Measurements from ENCODE around the gene CAMTA1. TPM values are rescaled to one million over a fixed set of nuclear protein-coding genes. Genes with fewer than 3 reads are reported as not detected.

CAMTA1 gene
- total RNA-seq, 1 donor from 2014 or later, result 114 TPM

- DNase-seq (ENCODE audit: low spot score), result no peak
- intact Hi-C loops (cut with DNase I), result no loop called here
Observed at GRCh38 chr1:6937048-6937447, 151.8 kb downstream of the CAMTA1 start.

DNA sequence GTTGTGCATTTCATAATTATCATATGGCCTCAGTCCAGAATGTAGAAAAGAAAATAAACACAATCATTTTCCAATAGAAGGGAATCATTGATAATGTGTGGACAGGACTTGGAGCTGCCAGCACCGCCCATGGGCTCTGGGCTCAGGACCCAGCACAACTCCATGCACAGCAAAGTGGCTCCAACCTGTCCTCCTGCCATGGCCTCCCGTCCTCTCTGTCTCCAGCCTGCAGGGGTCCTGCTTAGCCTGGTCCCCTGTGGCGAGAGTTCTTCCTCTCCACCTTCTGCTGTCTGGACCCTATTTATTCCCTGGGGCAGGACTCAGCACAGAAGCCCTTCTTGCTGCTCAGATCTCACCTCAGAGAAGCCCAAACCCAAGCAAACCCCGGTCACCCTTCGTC lies 154.1 kb downstream of the CAMTA1 start:
- intact Hi-C loops (cut with DNase I), result no loop called here
- DNase-seq (ENCODE audit: low spot score), result no peak

DNA sequence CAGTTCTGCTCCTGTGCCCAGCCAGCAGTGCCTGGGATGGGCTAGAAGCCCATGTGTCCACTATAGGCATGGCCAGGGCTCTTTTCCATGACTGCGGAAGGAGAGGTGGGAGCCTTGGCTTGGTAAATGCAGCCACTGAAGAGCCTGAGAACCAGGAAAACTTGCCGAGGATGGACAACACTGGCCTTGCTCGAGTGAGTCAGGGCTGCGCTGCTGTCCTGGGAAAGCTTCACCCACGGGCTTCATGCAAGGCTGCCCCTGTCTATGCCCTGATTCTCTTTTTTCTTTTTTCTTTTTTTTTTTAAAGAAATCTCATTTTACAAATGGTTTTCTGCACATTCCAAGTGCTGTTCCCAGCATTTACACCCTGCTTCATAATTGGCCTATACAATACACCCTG lies 156.5 kb downstream of the CAMTA1 start:
- no peak for DNase-seq (ENCODE audit: low spot score)
- intact Hi-C loops (cut with DNase I), result no loop called here

DNA sequence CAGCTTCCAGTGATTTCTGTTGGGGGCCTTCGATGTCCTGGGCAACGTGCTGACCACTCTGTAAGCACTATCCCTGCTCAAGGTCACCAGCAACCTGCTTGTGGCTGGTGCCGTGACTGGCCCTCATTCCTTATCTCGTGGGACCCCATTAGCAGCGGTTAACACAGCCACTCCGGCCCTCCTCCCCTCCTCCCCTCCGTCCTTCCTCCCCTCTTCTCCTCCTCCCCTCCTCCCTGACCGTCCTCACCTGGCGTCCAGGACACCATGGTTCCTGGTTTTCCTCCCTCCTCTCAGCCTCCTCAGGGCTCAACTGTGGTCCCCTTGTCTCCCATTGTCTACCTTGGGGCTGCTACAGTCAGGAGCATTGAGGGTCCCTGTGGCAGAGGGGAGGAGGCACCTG lies 157.7 kb downstream of the CAMTA1 start:
- no peak for DNase-seq (ENCODE audit: low spot score)
- intact Hi-C loops (cut with DNase I), result no loop called here

DNA sequence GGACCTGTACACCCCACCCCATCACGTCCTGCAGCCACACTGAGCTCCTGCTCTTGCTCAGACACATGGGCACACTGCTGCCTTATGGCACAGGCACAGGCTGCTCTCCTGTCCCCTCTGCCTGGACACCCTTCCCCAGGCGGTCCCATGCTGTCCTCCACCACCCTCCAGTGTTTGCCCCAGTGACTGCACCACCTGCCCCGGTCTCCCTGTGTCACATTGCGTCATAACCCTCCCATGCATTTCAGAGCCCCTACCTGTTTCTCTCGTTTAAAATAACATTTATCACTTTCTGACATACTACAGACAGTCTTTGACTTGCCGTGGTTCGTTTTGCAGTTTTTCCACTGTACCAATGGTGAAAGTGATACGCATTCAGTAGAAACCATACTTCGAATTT lies 159.2 kb downstream of the CAMTA1 start:
- no peak for DNase-seq (ENCODE audit: low spot score)
- intact Hi-C loops (cut with DNase I), result no loop called here

GRCh38 chr1:6947952-6948351 lies 162.7 kb downstream of the CAMTA1 start:
- DNase-seq (ENCODE audit: low spot score), result no peak
- intact Hi-C loops (cut with DNase I), result no loop called here

GRCh38 chr1:6948416-6948815 lies 163.2 kb downstream of the CAMTA1 start:
- intact Hi-C loops (cut with DNase I), result no loop called here
- DNase-seq (ENCODE audit: low spot score), result no peak

- intact Hi-C loops (cut with DNase I), result no loop called here
- DNase-seq (ENCODE audit: low spot score), result no peak
Observed at GRCh38 chr1:6948861-6949260, 163.6 kb downstream of the CAMTA1 start.

GRCh38 chr1:6950001-6950765 lies 164.9 kb downstream of the CAMTA1 start:
- intact Hi-C loops (cut with DNase I), result no loop called here
- no peak for DNase-seq (ENCODE audit: low spot score)

DNA sequence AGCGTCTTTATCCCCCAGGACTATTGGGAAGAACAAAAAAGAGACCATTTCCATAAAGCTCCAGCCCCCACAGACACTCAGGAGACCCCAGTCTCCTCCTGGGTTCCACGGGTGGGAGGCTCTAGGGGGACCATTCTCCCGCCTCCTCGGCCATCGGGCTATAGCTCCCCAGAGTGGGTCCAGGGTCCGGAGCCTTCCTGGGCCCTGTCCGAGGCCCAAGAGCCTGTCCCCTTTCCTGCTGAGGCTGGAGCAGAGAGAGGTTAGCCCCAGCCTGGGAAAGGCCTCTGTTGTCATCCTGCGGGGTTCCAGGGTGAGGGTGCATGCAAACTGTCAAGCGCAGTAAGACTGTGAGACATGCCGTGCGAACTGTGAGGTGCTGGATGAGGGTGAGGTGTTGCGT lies 166.3 kb downstream of the CAMTA1 start:
- DNase-seq (ENCODE audit: low spot score), result no peak
- intact Hi-C loops (cut with DNase I), result no loop called here

DNA sequence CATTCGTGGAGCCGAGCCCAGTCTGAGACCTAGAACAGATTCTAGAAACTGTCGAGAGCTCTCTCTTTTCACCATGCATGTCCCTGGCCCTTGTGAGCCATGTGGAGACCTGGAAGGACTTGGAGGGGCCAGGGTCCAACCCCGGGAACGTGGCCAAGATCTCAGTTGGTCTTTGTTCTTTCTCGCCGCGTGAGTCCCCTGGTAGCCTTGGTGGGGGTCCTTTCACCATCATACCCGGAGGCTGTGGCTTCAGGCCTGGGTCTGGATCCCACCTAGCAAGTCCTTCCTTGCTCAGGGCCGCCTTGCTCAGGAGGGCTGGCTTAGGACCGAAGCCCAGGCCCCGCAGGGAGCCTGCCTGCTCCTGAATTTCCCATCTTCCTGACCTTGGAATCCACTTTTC lies 168.0 kb downstream of the CAMTA1 start:
- DNase-seq (ENCODE audit: low spot score), result no peak
- intact Hi-C loops (cut with DNase I), result no loop called here

GRCh38 chr1:6953907-6954364 lies 168.7 kb downstream of the CAMTA1 start:
- intact Hi-C loops (cut with DNase I), result no loop called here
- no peak for DNase-seq (ENCODE audit: low spot score)

GRCh38 chr1:6954591-6954990 lies 169.3 kb downstream of the CAMTA1 start:
- intact Hi-C loops (cut with DNase I), result no loop called here

GRCh38 chr1:6955357-6956094 lies 170.3 kb downstream of the CAMTA1 start:
- DNase-seq (ENCODE audit: low spot score), result no peak
- intact Hi-C loops (cut with DNase I), result no loop called here

More at GRCh38 chr1:6954591-6954990, 169.3 kb downstream of the CAMTA1 start:
- DNase-seq (ENCODE audit: low spot score), result no peak

DNA sequence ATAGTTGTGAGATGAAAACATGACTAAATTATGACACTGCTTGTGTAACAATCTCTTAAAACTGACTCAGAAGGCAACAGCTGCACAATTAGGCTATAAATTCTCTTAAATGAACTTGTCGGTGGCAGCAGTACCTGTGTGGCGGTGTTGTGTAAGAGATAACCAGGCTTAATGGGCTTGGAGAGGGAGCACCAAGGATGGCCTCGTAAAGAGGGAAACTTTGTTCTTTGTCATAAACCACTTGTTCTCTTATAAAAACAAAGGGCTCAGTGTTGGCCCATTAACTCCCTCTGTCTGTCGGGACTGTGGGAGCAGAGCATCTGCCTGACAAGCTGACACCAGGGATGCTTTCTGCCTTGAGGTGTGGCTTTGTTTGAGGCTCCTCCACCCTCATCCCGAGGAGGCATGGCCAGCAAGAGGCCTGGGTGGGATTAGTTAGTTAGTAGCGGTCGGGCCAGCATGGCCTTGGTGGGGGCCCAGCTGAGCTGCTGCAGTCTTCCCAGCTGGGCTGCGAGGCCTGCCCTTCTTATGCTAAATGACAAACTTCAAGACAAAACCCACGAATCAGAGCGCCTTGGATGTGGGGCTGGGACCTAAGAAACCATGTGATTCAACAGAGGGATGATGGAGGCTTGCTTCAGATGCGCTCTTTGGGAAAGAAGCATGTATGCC lies 171.4 kb downstream of the CAMTA1 start:
- intact Hi-C loops (cut with DNase I), result no loop called here

GRCh38 chr1:6957341-6957740 lies 172.1 kb downstream of the CAMTA1 start:
- no peak for DNase-seq (ENCODE audit: low spot score)
- intact Hi-C loops (cut with DNase I), result no loop called here

More for the DNA sequence above, 171.4 kb downstream of the CAMTA1 start:
- no peak for DNase-seq (ENCODE audit: low spot score)

DNA sequence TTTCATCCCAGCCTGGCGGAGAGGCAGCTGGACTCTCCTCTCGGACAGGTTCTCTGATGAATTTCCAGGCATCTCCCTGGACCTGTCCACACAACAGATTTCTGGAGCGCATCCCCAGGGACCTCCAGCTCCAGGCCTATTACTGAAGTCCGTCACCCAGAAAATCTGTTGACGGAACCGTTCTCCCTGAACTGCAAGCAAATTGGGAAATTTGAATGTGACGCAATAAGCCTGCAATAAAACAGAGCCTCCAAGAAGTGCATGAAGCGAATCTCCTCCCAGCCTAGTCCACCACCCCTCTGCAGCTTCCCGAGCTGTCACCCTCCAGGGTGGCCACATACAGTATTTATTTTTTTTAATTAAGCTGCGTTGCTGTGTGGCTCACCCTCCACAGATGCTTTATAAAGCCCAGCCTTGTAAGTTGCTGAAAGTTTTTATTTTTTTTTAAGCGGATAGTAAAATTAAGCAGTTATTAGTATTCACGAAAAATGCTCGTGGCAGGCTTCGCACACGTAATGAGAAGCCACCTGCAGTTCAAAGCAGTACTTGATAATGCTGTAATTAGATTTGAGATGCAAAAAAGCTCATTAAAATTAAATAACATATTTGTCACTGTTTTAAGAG lies 173.3 kb downstream of the CAMTA1 start:
- DNase-seq (ENCODE audit: low spot score), result no peak
- intact Hi-C loops (cut with DNase I), result no loop called here

DNA sequence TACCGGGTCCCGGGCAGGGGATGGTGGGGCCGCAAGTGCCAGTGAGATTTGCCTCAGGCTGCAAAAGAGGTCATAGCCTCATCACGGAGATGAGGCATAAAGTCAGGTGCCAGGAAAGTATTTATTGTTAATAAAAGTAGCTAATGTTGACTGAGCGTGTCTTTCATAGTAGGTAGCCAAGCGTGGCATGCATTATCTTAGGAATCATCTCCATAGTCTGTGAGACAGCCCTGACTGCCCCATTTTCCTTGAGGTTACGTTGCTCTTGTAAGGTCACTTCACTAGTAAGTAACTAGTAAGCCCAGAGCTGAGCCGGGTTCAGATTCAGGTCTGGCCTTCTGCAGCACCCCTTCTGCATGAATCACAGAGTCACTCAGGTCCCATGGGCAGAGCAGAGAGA lies 174.2 kb downstream of the CAMTA1 start:
- intact Hi-C loops (cut with DNase I), result no loop called here
- no peak for DNase-seq (ENCODE audit: low spot score)

- DNase-seq (ENCODE audit: low spot score), result no peak
- intact Hi-C loops (cut with DNase I), result loop anchor here (5.0 kb wide), 1 partner anchor 163 kb away; no protein-coding TSS in a partner anchor
Observed at GRCh38 chr1:6960291-6960811, 175.1 kb downstream of the CAMTA1 start.

DNA sequence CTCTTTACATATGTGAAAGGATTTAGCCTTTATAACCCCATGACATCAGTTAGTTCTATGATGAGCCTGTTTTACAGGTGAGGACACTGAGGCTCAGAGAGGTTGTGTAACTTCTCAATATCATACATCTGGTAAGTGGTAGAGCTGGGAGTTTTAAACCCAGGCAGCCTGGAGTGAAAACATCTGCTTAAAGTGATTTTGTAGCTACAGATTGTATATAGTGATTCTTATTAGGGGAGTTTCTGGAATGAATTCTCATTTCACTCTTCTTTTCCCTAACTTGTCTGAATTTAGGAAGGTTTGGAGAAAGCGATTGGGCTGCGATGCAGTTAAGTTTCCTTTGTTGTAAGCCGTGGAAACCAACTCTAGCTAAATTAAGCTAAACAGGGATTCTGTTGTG lies 175.6 kb downstream of the CAMTA1 start:
- intact Hi-C loops (cut with DNase I), result loop anchor here (5.0 kb wide), 1 partner anchor 164 kb away; no protein-coding TSS in a partner anchor
- no peak for DNase-seq (ENCODE audit: low spot score)
